ENCODE measurements around the gene PTPRB.

The PTPRB gene

DNA sequence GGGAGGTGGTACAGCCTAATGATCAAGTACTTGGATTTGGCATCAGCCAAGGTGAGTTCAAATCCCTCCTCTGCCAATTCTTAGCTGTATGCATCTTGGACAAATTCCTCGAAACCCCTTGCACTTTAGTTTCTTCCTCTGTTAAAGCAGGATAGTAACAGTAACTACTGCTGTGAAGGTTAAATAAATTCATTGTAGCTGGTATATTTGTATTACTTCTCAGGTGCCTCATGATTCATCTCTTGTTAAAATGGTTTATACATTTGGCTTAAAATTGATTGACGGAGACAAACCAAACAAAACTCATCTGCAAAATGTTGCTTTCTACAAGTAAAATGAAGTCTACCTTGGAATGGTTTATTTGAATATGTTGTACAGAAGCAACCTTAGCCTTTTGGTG, 2.3 kb upstream of the PTPRB start:
- no peak for DNase-seq (ENCODE audit: extremely low read depth, low read depth)
- no peak for TF ChIP-seq CTCF (IDR thresholded peaks at IDR 0.05; ENCODE audit: low read depth, low read length, missing control alignments)

GRCh38 chr12:70638639-70639360, 1.6 kb upstream of the PTPRB start:
- no peak overlapping the region for H3K4me3 ChIP-seq (replicated peaks; ENCODE audit: low read depth, low read length)
- TF ChIP-seq CTCF (IDR thresholded peaks at IDR 0.05; ENCODE audit: low read depth, low read length, missing control alignments), result no peak
- no peak for DNase-seq (ENCODE audit: extremely low read depth, low read depth)

More for the DNA sequence above, 2.3 kb upstream of the PTPRB start:
- no peak overlapping the region for H3K4me3 ChIP-seq (replicated peaks; ENCODE audit: low read depth, low read length)

DNA sequence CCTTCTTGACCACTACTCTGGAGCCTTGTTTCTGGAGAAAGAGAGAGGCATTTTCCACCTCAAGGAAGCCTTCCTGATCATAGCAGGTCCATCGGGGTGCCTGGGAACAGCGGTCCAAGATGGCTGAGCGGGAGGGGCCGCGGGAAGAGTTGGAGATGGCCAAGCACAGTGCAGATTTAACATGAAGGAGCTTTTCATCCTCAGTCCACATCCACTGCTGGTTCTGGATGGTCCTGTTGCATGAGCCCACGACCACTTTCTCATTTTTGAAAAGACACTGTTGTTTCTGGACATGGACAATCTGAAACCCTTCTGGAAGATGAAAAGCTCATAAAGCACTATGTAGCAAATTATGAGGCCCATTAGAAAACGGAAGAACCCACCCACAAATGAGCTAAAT, 1.5 kb downstream of the PTPRB start:
- DNase-seq (ENCODE audit: extremely low read depth, low read depth), result no peak
- H3K4me3 ChIP-seq (replicated peaks; ENCODE audit: low read depth, low read length), result no peak overlapping the region
- no peak for TF ChIP-seq CTCF (IDR thresholded peaks at IDR 0.05; ENCODE audit: low read depth, low read length, missing control alignments)

DNA sequence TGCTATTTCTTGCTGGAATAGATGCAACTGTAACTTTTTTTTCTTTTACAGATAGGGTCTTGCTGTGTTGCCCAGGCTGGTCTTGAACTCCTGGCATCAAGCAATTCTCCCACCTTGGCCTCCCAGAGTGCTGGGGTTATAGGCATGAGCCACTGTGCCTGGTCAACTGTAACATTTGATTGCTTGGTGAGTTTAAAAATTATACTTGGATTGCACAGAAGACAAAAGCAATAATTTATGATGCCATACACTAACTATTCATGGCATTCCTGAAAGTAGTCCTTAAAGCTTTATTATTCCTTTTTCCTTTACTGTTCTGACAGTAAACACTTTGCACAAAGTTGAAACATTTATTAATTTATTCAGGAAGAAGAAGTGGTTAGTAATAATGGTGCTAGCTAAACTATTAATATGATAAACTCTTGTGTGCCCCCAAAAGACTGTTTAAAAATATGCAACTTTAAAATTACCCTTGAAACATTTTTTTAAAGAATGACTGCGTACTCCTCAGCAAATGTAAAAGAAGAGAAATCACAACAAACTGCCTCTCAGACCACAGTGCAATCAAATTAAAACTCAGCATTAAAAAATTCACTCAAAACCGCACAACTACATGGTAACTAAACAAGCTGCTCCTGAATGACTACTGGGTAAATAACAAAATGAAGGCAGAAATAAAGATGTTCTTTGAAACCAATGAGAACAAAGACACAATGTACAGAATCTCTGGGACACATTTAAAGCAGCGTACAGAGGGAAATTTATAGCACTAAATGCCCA, 8.3 kb downstream of the PTPRB start:
- no peak for TF ChIP-seq CTCF (IDR thresholded peaks at IDR 0.05; ENCODE audit: low read depth, low read length, missing control alignments)
- no peak for DNase-seq (ENCODE audit: extremely low read depth, low read depth)
- H3K4me3 ChIP-seq (replicated peaks; ENCODE audit: low read depth, low read length), result no peak overlapping the region

DNA sequence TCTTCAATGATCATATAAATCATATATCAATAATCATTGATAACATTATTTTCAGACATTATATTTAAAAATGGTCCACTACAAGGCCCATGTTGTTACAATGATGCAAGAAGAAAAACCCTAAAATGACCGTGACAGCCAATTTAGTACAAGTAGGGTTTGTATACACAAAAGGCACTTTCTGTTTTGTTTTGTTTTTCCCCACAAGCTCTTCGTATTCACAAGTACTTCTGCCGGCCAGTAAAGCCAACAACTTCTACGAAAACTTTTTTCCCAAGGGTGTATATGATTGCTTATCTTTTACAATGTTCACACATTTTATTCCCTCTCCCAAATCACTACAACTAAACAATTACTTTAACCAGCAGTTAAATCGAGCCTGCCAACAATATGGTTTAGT, 9.6 kb downstream of the PTPRB start:
- H3K4me3 ChIP-seq (replicated peaks; ENCODE audit: low read depth, low read length), result no peak overlapping the region
- no peak for DNase-seq (ENCODE audit: extremely low read depth, low read depth)
- no peak for TF ChIP-seq CTCF (IDR thresholded peaks at IDR 0.05; ENCODE audit: low read depth, low read length, missing control alignments)

DNA sequence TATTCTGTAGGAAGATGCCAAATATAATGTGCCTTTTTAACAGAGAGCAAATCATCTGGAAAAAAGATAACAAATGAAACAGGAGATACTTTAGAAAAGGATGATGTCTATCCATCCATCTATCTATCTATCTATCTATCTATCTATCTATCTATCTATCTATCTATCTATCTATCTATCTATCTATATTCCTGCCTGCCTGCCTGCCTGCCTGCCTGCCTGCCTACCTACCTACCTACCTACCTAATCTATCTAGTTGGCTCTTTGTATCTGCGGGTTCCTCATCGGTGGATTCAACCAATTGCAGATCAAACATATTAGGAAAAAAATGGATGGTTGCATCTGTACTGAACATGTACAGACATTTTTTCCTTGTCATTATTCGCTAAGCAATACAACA, 11.0 kb downstream of the PTPRB start:
- no peak for DNase-seq (ENCODE audit: extremely low read depth, low read depth)
- H3K4me3 ChIP-seq (replicated peaks; ENCODE audit: low read depth, low read length), result no peak overlapping the region
- no peak for TF ChIP-seq CTCF (IDR thresholded peaks at IDR 0.05; ENCODE audit: low read depth, low read length, missing control alignments)
